ENCODE measurements around the gene HK2.

Gene HK2

GRCh38 chr2:74860521-74860920 lies 26.6 kb downstream of the HK2 start:
- DNase-seq (ENCODE audit: extremely low read depth, low read depth) = no peak
- TF ChIP-seq CTCF (IDR thresholded peaks at IDR 0.05; ENCODE audit: low read depth, low read length) = no peak

GRCh38 chr2:74861531-74861930 lies 27.6 kb downstream of the HK2 start:
- no peak for DNase-seq (ENCODE audit: extremely low read depth, low read depth)
- no peak for TF ChIP-seq CTCF (IDR thresholded peaks at IDR 0.05; ENCODE audit: low read depth, low read length)

DNA sequence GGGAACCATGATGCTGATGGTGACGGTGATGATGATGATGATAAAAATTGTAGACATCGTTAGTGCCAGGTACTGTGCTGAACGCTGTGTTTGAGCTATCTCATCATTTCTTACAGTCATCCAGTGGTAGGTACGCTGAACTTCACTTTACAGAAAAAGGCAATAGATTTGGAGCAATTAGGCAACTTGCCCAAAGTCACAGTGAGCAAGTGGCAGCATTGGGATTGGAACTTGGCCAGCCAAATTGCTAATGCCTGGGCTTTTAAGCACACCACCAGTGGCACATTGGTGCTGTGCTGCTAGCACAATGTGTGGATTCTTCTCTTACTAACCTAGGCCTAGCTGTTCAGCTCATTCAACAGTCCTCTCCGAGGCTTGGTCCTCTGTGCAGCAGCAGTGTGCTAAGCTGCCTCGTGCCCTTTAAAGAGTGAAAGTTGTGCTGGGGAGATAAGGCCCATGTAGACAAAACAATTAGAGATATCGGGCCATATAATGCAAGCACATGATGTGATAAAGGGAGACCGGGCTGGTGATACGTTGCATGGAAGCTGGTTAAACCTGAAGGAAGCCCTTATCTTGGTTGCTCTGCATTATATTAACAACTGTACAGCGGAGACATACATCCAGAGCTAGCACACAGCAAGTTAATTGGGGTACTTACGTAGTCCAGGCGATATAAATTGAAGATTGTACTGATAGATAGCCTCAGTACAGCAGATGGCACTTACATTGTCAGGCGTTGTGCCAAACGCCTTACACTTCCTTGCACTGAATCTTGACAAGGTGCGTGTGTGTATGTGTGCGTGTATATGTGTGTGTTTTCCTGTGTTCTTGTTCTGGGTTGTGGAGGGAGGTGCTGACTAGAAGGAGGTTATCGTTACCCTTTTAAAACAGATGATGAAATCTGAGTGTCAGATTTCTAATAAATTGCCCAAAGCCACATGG lies 28.4 kb downstream of the HK2 start:
- TF ChIP-seq CTCF (IDR thresholded peaks at IDR 0.05; ENCODE audit: low read depth, low read length) = no peak
- no peak for DNase-seq (ENCODE audit: extremely low read depth, low read depth)

- no peak for DNase-seq (ENCODE audit: extremely low read depth, low read depth)
- no peak for TF ChIP-seq CTCF (IDR thresholded peaks at IDR 0.05; ENCODE audit: low read depth, low read length)
Measured at GRCh38 chr2:74863802-74864248, 29.9 kb downstream of the HK2 start.

GRCh38 chr2:74864728-74865722 lies 31.1 kb downstream of the HK2 start:
- DNase-seq (ENCODE audit: extremely low read depth, low read depth) = no peak

More at GRCh38 chr2:74864728-74865722, 31.1 kb downstream of the HK2 start:
- no peak for TF ChIP-seq CTCF (IDR thresholded peaks at IDR 0.05; ENCODE audit: low read depth, low read length)
